ENCODE measurements around the gene HAUS5. TPM values are rescaled to one million over a fixed set of nuclear protein-coding genes. Genes with fewer than 3 reads are reported as not detected.

The HAUS5 gene
- total and polyA plus RNA-seq, 10 of the 15 experiments (the other 5 are each of a cell fraction or from before 2014, with no cell fraction given) = 3.1 to 32.6 (median 17.6) TPM

DNA sequence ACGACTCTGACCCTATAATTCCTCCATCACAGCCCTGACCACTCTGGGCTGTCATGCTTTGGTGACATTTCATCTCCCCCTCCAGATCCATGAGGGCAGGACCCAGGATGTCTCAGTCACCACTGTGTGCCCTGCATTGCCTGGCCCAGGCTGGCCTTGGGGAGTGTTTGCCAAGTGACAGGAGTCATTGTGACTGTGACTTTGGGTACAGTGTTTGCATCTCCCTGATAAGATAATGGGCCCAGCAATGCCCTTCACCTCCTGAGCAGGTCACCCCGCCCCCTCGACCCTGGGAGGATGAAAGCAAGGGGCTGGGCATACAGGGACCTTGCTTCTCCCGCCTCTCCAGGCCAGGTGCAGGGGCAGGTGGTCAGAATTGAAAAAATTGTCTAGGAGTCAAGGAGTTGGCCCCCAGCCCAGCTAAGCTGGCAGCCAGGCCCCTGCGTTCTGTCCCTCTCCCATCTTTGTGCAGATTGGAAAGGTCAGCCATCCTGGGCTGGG is 43.2 kb upstream of the HAUS5 start (continued):
- TF ChIP-seq, protein P1, sequence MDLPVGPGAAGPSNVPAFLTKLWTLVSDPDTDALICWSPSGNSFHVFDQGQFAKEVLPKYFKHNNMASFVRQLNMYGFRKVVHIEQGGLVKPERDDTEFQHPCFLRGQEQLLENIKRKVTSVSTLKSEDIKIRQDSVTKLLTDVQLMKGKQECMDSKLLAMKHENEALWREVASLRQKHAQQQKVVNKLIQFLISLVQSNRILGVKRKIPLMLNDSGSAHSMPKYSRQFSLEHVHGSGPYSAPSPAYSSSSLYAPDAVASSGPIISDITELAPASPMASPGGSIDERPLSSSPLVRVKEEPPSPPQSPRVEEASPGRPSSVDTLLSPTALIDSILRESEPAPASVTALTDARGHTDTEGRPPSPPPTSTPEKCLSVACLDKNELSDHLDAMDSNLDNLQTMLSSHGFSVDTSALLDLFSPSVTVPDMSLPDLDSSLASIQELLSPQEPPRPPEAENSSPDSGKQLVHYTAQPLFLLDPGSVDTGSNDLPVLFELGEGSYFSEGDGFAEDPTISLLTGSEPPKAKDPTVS (IDR thresholded peaks at IDR 0.05; ENCODE audit: low read depth, low read length) = no peak
- TF ChIP-seq, protein P2, sequence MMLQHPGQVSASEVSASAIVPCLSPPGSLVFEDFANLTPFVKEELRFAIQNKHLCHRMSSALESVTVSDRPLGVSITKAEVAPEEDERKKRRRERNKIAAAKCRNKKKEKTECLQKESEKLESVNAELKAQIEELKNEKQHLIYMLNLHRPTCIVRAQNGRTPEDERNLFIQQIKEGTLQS (IDR thresholded peaks at IDR 0.05; ENCODE audit: borderline replicate concordance, extremely low read depth, low read depth, low read length) = no peak
- no peak for TF ChIP-seq ZNF217 (IDR thresholded peaks at IDR 0.05)
- TF ChIP-seq, protein P3, sequence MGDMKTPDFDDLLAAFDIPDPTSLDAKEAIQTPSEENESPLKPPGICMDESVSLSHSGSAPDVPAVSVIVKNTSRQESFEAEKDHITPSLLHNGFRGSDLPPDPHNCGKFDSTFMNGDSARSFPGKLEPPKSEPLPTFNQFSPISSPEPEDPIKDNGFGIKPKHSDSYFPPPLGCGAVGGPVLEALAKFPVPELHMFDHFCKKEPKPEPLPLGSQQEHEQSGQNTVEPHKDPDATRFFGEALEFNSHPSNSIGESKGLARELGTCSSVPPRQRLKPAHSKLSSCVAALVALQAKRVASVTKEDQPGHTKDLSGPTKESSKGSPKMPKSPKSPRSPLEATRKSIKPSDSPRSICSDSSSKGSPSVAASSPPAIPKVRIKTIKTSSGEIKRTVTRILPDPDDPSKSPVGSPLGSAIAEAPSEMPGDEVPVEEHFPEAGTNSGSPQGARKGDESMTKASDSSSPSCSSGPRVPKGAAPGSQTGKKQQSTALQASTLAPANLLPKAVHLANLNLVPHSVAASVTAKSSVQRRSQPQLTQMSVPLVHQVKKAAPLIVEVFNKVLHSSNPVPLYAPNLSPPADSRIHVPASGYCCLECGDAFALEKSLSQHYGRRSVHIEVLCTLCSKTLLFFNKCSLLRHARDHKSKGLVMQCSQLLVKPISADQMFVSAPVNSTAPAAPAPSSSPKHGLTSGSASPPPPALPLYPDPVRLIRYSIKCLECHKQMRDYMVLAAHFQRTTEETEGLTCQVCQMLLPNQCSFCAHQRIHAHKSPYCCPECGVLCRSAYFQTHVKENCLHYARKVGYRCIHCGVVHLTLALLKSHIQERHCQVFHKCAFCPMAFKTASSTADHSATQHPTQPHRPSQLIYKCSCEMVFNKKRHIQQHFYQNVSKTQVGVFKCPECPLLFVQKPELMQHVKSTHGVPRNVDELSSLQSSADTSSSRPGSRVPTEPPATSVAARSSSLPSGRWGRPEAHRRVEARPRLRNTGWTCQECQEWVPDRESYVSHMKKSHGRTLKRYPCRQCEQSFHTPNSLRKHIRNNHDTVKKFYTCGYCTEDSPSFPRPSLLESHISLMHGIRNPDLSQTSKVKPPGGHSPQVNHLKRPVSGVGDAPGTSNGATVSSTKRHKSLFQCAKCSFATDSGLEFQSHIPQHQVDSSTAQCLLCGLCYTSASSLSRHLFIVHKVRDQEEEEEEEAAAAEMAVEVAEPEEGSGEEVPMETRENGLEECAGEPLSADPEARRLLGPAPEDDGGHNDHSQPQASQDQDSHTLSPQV (IDR thresholded peaks at IDR 0.05) = no peak
- TF ChIP-seq KLF5 (IDR thresholded peaks at IDR 0.05; ENCODE audit: partially characterized antibody) = no peak
- no peak for TF ChIP-seq POLR2AphosphoS2 (IDR thresholded peaks at IDR 0.05; ENCODE audit: low read depth, low read length)
- TF ChIP-seq BACH1 (IDR thresholded peaks at IDR 0.05; ENCODE audit: borderline replicate concordance) = no peak
- TF ChIP-seq MYC (IDR thresholded peaks at IDR 0.05; ENCODE audit: insufficient read depth, insufficient read length, insufficient replicate concordance, low read length, severe bottlenecking) = no peak
- TF ChIP-seq TCF7 (IDR thresholded peaks at IDR 0.05; ENCODE audit: borderline replicate concordance) = no peak
- TF ChIP-seq, protein P4, sequence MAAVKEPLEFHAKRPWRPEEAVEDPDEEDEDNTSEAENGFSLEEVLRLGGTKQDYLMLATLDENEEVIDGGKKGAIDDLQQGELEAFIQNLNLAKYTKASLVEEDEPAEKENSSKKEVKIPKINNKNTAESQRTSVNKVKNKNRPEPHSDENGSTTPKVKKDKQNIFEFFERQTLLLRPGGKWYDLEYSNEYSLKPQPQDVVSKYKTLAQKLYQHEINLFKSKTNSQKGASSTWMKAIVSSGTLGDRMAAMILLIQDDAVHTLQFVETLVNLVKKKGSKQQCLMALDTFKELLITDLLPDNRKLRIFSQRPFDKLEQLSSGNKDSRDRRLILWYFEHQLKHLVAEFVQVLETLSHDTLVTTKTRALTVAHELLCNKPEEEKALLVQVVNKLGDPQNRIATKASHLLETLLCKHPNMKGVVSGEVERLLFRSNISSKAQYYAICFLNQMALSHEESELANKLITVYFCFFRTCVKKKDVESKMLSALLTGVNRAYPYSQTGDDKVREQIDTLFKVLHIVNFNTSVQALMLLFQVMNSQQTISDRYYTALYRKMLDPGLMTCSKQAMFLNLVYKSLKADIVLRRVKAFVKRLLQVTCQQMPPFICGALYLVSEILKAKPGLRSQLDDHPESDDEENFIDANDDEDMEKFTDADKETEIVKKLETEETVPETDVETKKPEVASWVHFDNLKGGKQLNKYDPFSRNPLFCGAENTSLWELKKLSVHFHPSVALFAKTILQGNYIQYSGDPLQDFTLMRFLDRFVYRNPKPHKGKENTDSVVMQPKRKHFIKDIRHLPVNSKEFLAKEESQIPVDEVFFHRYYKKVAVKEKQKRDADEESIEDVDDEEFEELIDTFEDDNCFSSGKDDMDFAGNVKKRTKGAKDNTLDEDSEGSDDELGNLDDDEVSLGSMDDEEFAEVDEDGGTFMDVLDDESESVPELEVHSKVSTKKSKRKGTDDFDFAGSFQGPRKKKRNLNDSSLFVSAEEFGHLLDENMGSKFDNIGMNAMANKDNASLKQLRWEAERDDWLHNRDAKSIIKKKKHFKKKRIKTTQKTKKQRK (IDR thresholded peaks at IDR 0.05; ENCODE audit: low read depth, low read length) = no peak
